Measurements from ENCODE around the gene KLHL33.

DNA sequence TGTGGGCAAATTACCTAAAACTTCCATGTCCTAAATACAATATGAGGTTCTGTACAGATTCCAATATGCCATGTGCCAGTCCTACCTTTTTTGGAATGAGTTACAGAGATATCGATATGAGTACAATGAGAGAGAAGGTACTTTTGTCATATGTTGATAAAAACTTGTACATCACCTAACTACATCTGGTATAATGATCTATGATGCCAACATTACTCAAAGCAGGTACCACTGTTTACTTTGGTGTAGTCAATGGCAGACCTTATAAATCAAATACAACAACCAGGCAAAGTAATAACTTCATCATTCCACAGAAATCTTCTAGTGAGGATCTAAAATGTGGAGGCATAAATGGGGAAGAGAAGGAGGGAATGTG lies 35.4 kb downstream of the KLHL33 start:
- TF ChIP-seq, protein P1, sequence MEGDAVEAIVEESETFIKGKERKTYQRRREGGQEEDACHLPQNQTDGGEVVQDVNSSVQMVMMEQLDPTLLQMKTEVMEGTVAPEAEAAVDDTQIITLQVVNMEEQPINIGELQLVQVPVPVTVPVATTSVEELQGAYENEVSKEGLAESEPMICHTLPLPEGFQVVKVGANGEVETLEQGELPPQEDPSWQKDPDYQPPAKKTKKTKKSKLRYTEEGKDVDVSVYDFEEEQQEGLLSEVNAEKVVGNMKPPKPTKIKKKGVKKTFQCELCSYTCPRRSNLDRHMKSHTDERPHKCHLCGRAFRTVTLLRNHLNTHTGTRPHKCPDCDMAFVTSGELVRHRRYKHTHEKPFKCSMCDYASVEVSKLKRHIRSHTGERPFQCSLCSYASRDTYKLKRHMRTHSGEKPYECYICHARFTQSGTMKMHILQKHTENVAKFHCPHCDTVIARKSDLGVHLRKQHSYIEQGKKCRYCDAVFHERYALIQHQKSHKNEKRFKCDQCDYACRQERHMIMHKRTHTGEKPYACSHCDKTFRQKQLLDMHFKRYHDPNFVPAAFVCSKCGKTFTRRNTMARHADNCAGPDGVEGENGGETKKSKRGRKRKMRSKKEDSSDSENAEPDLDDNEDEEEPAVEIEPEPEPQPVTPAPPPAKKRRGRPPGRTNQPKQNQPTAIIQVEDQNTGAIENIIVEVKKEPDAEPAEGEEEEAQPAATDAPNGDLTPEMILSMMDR (tag by site-specific recombination; IDR thresholded peaks at IDR 0.05) = no peak
- TF ChIP-seq, protein P2, sequence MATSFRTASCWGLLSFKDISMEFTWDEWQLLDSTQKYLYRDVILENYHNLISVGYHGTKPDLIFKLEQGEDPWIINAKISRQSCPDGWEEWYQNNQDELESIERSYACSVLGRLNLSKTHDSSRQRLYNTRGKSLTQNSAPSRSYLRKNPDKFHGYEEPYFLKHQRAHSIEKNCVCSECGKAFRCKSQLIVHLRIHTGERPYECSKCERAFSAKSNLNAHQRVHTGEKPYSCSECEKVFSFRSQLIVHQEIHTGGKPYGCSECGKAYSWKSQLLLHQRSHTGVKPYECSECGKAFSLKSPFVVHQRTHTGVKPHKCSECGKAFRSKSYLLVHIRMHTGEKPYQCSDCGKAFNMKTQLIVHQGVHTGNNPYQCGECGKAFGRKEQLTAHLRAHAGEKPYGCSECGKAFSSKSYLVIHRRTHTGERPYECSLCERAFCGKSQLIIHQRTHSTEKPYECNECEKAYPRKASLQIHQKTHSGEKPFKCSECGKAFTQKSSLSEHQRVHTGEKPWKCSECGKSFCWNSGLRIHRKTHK (tag by site-specific recombination; IDR thresholded peaks at IDR 0.05) = no peak
- TF ChIP-seq, protein P3, sequence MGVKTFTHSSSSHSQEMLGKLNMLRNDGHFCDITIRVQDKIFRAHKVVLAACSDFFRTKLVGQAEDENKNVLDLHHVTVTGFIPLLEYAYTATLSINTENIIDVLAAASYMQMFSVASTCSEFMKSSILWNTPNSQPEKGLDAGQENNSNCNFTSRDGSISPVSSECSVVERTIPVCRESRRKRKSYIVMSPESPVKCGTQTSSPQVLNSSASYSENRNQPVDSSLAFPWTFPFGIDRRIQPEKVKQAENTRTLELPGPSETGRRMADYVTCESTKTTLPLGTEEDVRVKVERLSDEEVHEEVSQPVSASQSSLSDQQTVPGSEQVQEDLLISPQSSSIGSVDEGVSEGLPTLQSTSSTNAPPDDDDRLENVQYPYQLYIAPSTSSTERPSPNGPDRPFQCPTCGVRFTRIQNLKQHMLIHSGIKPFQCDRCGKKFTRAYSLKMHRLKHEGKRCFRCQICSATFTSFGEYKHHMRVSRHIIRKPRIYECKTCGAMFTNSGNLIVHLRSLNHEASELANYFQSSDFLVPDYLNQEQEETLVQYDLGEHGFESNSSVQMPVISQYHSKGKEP (tag by site-specific recombination; IDR thresholded peaks at IDR 0.05) = no peak
- no peak for TF ChIP-seq ZNF785 (tag by site-specific recombination; IDR thresholded peaks at IDR 0.05)
- no peak for TF ChIP-seq ZNF274 (IDR thresholded peaks at IDR 0.05; ENCODE audit: low read length)
- no peak for TF ChIP-seq ZNF274 (tag by site-specific recombination; IDR thresholded peaks at IDR 0.05; ENCODE audit: borderline replicate concordance)
- no peak for TF ChIP-seq SETDB1 (IDR thresholded peaks at IDR 0.05; ENCODE audit: insufficient read length, low read length)
